ENCODE data around the gene VAV2. TPM values are rescaled to one million over a fixed set of nuclear protein-coding genes. Genes with fewer than 3 reads are reported as not detected.

Gene VAV2
- total RNA-seq, 1 donor from 2014 or later = 8.3 TPM

DNA sequence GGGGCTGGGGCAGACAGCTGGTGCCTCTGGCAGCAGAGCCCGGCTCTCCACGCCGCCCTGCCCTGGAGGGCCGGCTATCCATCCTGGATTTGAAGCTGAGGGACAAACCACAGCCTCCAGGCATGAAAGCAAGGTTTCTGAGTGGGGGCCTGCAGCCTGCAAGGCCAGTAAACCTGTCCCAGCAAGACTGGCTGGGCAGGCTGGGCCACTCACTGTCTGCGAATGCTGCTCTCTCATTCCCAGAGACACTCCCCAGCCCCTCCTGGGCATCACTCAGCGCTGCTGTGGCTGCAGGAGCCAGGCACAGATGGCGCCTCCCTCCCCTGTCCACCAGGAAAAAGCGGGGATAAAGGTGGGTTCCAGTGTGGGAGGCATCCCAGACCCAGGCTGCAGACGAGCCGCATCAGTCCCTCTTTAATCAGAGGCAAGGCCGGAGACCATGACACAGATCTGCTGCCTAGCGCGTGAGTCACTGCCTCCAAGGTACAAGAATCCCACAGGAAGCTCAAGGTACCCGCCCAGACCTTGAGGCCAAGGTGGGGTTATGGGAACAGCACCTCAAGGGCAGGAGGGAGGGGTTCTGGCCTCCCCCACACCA, 118.0 kb downstream of the VAV2 start:
- no peak for DNase-seq (ENCODE audit: extremely low spot score in 2 of 2)
- Histone ChIP-seq H3K36me3 (no peaks in the 10 kb centered on the region), H3K27me3 (no peaks in the 10 kb centered on the region), H3K4me1 (peaks cover 35% of the 10 kb centered on the region), H3K4me3 (no peak overlapping the region), H3K27ac (no peak overlapping the region), H3K9me3 (no peaks in the 10 kb centered on the region)
- TF ChIP-seq POLR2AphosphoS5 (IDR thresholded peaks at IDR 0.05; ENCODE audit: insufficient read depth in 1 of 2, low read depth in 1 of 2) = peak in 1 of 2 donors; percentile 22
- no peak for TF ChIP-seq POLR2A (IDR thresholded peaks at IDR 0.05)
- intact Hi-C loops (cut with DNase I) = loop anchor here (5.0 kb wide), 1 partner anchor 332 kb away; no protein-coding TSS in a partner anchor

DNA sequence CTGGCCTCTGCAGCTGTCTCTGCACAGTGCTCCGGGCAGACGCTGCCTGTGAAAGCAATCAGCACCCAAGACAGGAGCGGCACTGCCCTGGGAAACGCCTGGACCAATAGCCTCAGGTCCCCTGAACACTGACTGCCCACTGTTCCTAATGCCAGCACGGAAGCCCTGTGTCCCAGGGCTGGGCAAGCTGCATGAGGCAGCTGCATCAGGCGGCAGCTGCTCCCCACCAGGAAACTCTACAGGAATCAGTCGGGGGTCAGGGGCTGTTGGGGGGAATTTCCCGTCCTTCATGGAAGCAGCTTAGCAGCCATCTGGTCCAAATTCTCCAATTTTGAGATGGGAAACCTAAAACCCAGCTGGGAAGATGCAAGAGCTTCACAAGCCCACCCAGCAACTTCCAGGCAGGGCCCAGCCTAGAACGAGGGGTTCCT, 118.6 kb downstream of the VAV2 start:
- no peaks in the 10 kb centered on the region for H3K9me3 ChIP-seq
- H3K27me3 ChIP-seq = no peaks in the 10 kb centered on the region
- no peak for DNase-seq (ENCODE audit: extremely low spot score in 2 of 2)
- no peak overlapping the region for H3K27ac ChIP-seq
- H3K4me3 ChIP-seq = no peak overlapping the region
- peaks cover 35% of the 10 kb centered on the region for H3K4me1 ChIP-seq
- H3K36me3 ChIP-seq = no peaks in the 10 kb centered on the region
- TF ChIP-seq POLR2A (IDR thresholded peaks at IDR 0.05) (no peak), CTCF (IDR thresholded peaks at IDR 0.05) (no peak), POLR2AphosphoS5 (IDR thresholded peaks at IDR 0.05; ENCODE audit: insufficient read depth in 1 of 2, low read depth in 1 of 2) (no peak)
- intact Hi-C loops (cut with DNase I) = loop anchor here (5.0 kb wide), 1 partner anchor 331 kb away; no protein-coding TSS in a partner anchor

GRCh38 chr9:133873009-133873408, 119.1 kb downstream of the VAV2 start:
- Histone ChIP-seq H3K4me3 (no peak overlapping the region), H3K27me3 (no peaks in the 10 kb centered on the region), H3K9me3 (no peaks in the 10 kb centered on the region), H3K27ac (no peak overlapping the region), H3K36me3 (no peaks in the 10 kb centered on the region), H3K4me1 (peaks cover 35% of the 10 kb centered on the region)
- intact Hi-C loops (cut with DNase I) = loop anchor here (5.0 kb wide), 1 partner anchor 331 kb away; no protein-coding TSS in a partner anchor
- no peak for DNase-seq (ENCODE audit: extremely low spot score in 2 of 2)
- TF ChIP-seq POLR2AphosphoS5 (IDR thresholded peaks at IDR 0.05; ENCODE audit: insufficient read depth in 1 of 2, low read depth in 1 of 2) (no peak), CTCF (IDR thresholded peaks at IDR 0.05) (no peak), POLR2A (IDR thresholded peaks at IDR 0.05) (no peak)

DNA sequence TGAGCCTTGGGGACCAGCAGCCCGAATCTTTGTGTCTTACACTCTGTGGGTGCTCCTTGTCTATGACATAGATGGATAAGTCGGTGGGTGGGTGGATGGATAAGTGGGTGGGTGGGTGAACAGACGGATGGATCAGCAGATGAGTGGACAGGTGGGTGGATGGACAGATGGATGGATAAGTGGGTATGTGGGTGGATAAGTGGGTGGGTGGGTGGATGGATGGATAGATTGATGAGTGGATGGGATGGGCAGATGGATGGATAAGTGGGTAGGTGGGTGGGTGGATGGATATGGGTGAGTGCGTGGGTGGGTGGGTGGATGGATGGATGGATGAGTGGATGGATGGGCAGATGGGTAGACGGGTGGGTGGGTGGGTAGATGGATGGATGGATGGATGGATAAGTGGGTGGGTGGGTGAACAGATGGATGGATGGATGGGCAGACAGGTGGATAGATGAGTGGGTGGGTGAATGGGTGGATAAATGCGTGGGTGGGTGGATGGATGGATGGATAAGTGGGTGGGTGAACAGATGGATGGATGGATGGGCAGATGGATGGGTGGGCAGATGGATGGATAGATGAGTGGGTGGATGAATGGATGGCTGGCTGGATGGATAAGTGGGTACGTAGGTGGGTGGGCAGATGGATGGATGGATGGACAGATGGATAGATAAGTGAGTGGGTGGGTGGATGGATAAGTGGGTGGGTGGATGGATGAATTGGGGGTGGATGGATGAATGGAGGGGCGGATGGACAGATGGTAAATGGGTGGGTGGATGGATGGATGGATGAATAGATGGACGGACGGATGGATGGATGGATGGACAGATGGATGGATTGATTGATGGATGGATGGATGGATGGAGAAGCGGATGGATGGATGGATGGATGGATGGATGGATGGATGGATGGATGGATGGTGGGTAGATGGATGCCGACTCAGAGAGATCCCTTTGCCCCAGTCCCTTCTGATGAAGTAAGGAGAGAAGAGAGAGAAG, 121.2 kb downstream of the VAV2 start:
- Histone ChIP-seq H3K36me3 (no peaks in the 10 kb centered on the region), H3K27me3 (no peaks in the 10 kb centered on the region), H3K4me3 (no peak overlapping the region), H3K27ac (no peak overlapping the region), H3K9me3 (no peaks in the 10 kb centered on the region), H3K4me1 (peaks cover 26% of the 10 kb centered on the region)
- no peak for TF ChIP-seq POLR2AphosphoS5 (IDR thresholded peaks at IDR 0.05; ENCODE audit: insufficient read depth in 1 of 2, low read depth in 1 of 2)
- no peak for TF ChIP-seq POLR2A (IDR thresholded peaks at IDR 0.05)
- TF ChIP-seq CTCF (IDR thresholded peaks at IDR 0.05) = no peak
- intact Hi-C loops (cut with DNase I) = loop anchor here (5.0 kb wide), 1 partner anchor 329 kb away; no protein-coding TSS in a partner anchor
- no peak for DNase-seq (ENCODE audit: extremely low spot score in 2 of 2)

GRCh38 chr9:133869674-133870405, 122.3 kb downstream of the VAV2 start:
- TF ChIP-seq CTCF (IDR thresholded peaks at IDR 0.05) (no peak), POLR2AphosphoS5 (IDR thresholded peaks at IDR 0.05; ENCODE audit: insufficient read depth in 1 of 2, low read depth in 1 of 2) (no peak), POLR2A (IDR thresholded peaks at IDR 0.05) (no peak)
- no peak overlapping the region for H3K27ac ChIP-seq
- no peaks in the 10 kb centered on the region for H3K36me3 ChIP-seq
- no peak for DNase-seq (ENCODE audit: extremely low spot score in 2 of 2)
- no peaks in the 10 kb centered on the region for H3K9me3 ChIP-seq
- H3K27me3 ChIP-seq = no peaks in the 10 kb centered on the region
- intact Hi-C loops (cut with DNase I) = loop anchor here (5.0 kb wide), 1 partner anchor 328 kb away; no protein-coding TSS in a partner anchor
- H3K4me3 ChIP-seq = no peak overlapping the region
- H3K4me1 ChIP-seq = peaks cover 19% of the 10 kb centered on the region
